HT1080 (cell line): ENCODE data around the gene DVL1. TPM values are rescaled to one million over a fixed set of nuclear protein-coding genes. Genes with fewer than 3 reads are reported as not detected.
"Not testable (repeated sequence)": the region's sequence is repeated elsewhere in the genome, so short reads cannot be mapped to it uniquely, and the experiment has no call there.

Experiments used
- DNase-seq: peaks from one replicate; pipeline ENCODE4 v3.0.0-alpha.2; 2015; ENCODE audit warnings: low read depth
- polyA plus RNA-seq, 2 experiments: library from polyadenylated mRNA; depleted of rRNA; stranded (reverse); fragments of >200 nt; gene quantifications; 2 replicates each; pipeline ENCODE4 v1.2.3, GENCODE V29; 2015
- total RNA-seq: library from RNA; depleted of rRNA; stranded (reverse); fragments of >200 nt; shearing (Covaris generic); gene quantifications from 2 replicates; pipeline ENCODE4 v1.2.3, GENCODE V29; 2014; rRNA removed

DVL1 gene
- 113 and 118 TPM in 2 replicates for total RNA-seq
- 56.5 and 69.3 TPM in 2 replicates for polyA plus RNA-seq (2015; cell fraction: cytosol; rRNA removed)
- 187 and 199 TPM in 2 replicates for polyA plus RNA-seq (2015; cell fraction: nucleus; rRNA removed)

DNA sequence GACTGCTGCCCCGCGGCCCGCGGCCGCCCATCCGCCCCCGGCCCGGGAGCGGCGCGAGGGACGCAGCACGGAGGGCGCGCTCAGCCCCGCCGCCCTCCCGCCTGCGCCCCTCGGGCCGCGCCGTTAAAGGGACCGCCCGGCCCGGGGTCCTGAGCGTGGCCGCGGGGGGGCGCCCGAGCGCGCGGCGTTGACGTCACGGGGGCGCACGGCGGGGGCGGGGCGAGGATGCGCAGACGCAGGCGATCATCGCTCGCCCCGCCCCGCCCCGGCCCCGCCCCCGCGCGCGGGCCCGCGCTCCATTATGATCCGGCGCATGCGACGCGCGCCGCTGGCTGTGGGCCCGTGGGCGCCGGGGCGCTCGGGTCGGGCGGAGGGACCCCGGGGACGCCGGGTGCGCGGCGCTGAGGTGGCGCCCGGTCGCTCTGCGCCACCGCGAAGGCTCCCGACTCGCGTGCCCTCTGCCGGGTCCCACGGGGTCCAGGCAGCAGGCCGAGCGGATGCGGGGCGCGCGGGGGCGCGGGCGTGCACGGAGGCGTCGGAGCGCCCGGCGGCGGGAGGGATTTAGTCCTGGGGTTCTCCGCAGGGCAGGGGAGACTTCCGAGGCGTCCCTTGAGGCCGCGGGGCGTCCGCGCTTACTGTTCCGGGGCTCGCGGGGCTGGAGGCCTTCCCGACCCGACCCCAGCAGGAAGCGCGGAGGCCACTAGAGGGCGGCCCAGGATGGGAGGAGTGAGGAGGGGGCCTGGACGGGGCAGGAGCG, at the start of gene DVL1:
DVL1 (minus strand) TSS at position 163 of the 757 bp plus-strand sequence. CDS start 353 bp downstream, outside the sequence.
- peak; percentile 39 for DNase-seq

DNA sequence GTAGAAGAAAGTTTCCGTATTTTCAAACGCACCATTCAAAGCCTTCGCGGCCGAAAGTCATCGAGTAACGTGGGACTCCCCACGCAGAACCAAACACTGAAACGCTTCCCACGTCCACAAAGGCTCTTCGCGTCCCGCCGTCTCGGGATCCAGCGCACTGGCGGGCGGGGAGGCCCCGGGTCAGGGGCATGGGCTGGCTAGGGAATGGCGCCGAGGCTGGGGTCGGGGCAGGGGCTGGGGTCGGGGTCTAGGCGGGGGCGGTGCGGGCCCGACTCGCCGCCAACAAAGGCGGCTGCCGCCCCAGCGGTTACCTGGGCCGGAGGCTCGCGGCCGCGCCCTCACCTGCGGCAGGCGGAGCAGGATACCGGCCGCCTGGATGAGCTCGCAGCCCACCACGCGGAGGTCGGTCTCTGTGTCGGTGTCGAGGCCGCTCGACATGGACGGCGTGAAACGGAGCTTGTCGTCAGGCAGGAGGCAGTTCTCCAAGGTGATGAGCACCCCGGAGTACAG, 49.5 kb upstream of the DVL1 start:
- no peak for DNase-seq

DNA sequence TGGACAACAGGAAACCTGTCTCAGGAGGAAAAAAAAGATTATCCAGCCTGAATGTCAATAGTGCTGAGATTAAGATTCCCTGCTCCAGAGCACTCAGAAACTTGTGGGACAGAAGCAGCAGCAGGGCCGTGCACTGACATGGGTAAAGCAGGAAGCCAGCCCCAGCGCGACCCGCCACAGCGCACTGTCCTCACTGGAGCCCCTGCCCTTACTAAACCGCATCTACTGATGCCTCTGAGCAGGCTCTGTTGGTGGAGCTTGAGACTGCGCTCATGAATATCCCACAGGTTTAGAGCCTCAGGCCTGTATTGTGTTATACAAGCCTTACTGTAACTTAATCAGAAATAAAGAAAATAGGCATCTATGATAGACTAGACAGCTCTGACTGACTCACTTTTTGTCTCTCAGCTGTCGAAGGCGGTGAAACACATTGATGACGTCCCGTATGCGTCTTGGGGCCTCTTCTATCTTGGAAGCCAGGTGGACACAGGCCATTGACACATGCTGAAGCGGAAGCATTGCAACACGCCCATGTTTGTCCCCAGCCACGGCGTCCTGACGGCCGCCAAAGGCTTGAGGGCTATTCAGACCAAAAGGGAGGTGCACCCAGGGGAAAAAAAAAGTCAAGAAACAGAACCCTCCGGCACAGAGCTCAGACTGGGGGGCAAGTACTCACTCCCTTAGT, 48.8 kb upstream of the DVL1 start:
- peak; percentile 49 for DNase-seq

DNA sequence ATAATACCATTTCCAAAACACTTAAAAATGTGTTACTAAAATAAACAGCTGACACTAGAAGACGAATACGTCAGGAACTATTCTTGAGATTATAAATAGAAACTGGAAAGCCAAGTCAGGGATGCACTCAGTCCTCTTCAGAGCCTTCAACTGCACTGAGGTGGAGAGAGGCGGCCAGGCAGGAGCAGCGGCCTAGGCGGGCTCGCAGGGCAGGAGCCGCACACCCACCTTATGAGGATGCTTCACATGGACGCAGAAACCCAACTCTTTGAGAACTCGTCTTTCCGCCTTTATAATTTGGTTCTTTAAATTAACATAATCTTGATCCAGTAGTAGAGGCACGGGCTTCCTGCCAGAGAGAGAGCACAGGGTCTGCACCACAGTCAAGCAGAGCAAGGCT, 45.9 kb upstream of the DVL1 start:
- DNase-seq: no peak

DNA sequence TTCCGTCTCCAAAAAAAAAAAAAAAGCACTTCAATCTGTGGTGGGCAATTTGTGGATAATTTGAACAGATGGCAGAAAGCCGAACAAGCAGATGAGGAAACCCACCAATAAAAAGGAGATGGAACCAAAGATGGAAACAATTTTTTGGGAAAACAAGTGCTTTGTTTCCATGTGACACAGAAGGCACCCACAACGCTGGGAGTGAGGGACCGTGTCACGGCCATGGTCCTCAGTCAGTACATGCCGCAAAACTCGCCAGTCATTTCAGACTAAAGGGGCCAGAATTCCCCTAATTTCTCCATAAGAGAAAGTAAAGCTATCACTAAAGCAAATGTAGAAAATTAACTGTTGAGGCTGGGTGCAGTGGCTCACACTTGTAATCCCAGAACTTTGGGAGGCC, 44.9 kb upstream of the DVL1 start:
- no peak for DNase-seq

DNA sequence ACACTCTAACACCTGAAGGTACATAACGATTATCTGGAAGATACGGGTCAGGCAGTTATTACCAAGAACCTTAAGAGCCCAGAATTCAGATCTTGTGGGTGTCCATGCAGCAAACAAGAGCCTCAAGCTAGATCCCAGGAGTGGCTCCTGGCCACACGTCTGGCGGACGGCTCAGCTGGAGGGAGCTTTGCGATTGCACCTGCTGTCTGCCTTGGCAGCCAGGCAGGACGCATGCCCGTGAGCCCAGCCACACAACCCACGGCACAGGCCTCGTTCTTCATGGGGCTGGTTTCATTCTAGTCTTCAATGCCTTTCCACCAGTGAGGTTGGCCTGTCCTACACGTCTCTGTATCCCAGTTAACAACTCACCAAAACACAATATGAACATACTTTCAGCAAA, 44.2 kb upstream of the DVL1 start:
- no peak for DNase-seq

DNA sequence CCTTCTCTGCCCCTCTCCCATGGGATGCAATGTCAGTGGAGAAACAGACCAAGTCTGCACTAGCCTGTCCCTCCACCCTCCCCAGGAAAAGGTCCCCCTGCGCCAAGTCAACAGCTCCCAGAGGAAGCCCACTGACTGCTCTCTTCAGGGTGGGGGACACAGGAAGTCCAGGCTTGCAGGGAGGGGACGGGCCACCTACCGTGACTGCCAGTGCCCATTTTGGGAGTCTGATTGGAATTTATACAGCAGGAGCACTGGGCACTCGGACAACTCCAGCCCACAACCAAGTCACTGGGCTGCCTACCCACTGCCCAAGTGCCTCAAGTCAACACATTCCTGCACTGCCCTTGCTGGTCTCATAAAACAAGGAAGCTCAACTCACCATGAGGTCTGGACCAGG, 43.8 kb upstream of the DVL1 start:
- DNase-seq: no peak

DNA sequence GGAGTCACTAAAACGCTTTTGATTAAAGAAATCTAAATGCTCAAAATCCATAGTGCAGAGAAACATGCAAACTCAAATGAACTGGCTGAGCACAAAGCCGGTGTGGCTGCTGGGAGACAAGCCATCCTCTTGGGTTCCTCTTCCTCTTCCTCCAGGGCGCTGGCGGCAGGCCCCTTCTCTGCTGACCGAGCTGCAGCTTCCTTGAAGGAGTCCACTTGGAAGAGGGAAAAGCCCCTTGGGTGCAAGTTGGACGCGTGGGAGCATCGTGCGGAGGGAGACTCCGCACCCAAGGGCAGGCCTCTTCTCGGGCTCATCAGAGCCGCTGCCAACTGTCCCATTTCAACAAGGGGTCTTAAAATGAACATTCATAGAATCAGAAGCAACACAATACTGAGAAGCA, 42.0 kb upstream of the DVL1 start:
- no peak for DNase-seq

DNA sequence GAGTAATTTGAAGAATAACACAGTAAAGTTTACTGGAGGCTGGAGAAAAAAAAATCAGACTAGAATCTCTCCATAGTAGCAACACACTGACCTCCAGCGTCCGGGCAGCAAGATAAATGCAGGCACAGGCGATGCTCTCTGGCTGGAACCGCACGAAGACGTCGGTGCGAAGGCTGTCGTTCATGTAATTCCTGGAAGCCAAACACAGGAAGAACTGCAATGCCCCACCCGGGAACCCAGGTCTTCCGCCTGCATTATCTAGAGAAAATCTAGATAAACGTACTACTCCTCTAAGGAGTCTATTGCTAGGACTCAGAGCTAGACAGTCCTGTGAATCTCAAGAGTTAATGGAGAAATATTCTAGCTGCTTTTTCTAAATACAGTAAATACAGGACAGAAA, 41.5 kb upstream of the DVL1 start:
- no peak for DNase-seq

DNA sequence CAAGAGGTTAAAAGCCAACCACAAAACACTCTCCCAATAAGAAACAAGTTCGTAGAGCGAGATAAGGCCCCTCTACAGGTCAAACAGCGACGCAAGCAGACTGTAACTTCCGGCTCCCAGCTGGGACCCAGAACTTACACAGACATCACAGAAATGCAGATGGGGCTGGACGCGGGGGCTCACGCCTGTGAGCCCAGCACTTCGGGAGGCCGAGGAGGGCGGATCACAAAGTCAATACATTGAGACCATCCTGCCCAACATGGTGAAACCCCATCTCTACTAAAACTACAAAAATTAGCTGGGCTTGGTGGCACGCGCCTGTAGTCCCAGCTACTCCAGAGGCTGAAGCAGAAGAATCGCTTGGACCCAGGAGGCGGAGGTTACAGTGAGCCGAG, 38.9 kb upstream of the DVL1 start:
- no peak for DNase-seq

DNA sequence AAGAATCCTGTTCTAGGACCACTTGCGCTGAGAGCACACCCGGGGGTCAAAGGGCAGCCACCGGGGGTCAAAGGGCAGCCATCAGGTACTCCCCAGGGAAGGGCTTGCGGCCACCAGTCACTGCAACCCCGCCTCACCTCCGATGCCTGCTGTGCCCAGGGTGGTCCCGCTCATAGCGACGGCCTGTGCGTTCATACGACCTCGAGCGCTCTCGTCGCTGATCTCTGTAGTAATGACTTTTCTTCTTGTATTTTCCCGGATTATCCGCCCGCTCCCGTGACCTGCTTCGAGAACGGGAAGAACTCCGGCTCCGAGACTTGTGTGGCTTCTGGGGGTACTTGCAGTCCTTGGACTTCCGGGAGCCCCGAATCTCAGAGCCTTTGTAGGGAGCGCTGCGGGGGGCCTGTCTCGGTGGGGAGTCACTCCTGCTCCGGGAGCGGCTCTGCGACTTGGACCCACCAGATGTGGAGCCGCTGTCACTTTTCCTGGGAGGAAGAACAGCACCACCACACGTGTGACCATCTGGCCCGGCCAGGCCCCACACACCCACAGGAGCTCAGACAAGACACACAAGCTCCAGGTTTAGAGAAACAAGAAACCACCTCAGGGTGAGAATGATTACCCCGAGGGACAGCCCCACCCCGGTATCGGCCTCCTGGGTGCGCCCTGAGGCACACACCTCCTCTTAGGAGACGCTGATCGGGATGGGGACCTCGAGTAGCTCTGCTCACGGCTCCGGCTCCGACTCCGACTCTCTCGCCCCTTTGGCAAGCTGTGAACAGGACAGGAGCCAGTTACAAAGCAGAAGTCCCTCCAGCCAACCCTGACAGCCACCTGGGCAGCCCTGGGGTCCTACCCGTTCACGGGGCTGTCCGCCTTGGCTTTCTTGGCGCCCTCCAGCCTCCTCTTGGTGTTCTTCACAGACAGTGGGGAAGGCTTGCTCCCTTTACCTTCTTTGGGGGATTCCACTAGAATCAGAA, 38.2 kb upstream of the DVL1 start:
- DNase-seq: no peak

DNA sequence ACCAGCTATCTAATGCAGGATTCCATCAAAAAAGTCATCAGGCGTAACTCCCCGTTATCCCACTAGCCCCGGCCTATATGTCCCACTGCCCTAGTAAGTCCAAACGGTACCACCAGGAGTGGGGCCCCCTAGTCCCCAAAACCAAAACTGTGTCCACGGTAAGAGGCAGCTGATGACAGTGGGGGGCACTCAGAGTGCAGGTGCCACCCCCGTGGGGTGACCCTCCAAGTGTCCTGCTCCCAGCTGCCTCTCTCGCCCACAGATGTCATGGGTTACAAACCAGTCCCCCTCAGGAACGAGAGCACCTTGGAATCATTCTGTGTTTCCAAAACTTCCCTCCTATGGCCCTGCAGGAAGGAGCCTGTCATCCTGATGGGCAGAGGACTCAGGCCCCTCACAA, 36.7 kb upstream of the DVL1 start:
- no peak for DNase-seq

DNA sequence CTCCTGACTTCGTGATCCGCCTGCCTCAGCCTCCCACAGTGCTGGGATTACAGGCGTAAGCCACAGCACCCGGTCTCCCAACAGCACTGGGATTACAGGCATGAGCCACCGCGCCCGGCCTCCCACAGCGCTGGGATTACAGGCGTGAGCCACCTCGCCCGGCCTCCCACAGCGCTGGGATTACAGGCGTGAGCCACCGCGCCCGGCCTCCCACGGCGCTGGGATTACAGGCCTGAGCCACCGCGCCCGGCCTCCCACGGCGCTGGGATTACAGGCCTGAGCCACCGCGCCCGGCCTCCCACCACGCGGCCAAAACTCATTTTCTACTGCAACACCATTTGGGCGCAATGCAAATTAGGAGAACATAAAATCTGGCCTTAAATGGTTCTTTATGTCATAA, 36.1 kb upstream of the DVL1 start:
- DNase-seq: not testable (repeated sequence)

DNA sequence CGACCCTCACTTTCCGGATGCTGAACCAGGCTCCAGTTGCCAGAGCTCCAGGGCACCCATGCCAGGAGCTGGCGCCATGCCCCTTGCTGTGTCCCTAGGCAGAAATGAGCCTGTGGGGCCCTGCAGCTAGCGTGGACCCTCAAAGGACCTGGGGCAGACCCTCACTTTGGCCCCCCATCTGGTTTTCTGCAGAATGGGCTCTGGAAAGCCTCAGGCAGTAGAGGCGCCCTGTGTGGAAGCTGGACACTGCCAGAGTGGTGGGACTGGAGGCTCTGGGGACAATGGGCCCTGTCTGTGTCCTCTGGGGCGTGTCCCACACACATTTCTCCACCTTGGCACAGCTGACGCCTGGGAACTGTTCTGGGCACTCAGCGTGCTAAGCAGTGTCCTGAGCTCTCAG, 32.1 kb upstream of the DVL1 start:
- no peak for DNase-seq

DNA sequence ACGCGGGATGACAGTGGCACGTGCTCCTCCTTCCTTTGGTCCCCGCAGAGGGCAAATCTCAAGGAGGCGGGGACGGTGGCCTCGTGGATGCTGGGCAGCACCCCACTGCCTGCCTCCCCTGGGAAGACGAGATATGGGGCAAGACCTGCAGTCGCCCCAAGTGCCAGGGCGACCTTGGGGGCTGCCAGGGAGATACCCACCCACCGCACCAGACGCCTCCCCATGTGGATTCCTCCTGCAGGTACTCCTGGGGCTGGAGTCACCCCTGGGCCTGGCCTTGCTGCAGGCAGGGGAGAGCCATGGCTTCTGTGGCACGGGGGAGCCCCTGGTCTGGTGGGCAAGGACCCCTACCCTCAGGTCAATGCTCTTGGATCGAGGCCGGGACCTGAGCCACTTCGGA, 31.6 kb upstream of the DVL1 start:
- DNase-seq: no peak

DNA sequence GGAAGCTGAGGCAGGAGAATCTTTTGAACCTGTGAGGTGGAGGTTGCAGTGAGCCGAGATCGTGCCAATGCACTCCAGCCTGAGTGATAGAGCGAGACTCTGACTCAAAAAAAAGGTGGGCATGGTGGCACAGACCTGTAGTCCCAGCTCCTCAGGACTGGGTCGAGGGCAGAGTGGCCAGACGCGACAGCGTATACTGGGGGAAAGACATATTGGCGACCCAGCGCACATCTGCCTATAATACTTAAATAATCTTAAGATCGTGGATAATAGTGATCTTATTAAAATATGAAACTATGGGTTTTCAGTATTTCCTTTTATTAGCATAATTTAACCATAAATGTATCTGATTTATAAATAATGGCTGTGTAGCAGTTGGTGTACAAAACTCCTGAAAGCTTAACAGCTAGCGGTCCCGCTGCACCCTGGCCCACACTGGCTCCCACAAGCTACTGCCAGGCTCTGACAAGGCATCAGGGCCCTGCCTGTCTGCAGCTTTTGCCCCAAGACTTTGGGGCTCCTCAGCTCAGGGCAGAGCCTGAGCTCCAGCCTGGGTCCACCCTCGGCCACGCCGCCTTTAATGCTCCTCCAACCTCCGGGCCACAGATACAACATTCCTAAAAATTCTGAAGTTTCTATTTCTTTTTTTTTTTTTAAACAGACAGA, 28.5 kb upstream of the DVL1 start:
- DNase-seq: no peak

DNA sequence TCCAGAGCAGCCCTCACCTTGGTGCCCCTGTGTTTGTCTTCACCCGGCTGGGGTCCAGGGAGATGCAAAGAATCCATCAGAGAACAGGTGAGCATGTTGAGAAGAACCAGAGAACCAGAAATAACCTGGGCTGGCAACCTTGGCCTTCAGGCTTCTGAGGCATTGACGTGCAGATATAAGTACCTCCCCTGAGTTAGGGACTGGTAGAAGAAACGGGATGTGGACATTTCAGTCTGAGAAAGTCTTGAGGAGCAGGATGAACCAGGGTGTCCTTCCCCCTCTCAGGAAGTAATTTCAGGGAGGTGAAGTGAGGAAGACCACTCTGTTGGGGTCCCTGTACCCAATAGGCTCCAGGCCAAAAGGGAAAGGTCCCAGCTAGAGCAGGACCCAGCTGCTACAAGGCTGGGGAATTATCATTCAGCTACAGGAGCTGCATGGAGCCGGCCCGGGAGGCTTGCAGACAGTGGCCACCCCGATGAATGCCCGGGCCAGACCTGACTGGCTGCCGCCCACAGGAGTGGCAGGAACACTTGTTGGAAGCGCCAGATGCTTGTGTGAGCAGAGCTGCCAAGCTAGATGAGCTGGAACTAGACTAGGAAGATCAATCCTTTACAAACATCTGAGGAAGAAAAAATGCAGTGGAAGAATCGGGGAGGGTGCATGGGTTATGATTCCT, 27.5 kb upstream of the DVL1 start:
- no peak for DNase-seq

DNA sequence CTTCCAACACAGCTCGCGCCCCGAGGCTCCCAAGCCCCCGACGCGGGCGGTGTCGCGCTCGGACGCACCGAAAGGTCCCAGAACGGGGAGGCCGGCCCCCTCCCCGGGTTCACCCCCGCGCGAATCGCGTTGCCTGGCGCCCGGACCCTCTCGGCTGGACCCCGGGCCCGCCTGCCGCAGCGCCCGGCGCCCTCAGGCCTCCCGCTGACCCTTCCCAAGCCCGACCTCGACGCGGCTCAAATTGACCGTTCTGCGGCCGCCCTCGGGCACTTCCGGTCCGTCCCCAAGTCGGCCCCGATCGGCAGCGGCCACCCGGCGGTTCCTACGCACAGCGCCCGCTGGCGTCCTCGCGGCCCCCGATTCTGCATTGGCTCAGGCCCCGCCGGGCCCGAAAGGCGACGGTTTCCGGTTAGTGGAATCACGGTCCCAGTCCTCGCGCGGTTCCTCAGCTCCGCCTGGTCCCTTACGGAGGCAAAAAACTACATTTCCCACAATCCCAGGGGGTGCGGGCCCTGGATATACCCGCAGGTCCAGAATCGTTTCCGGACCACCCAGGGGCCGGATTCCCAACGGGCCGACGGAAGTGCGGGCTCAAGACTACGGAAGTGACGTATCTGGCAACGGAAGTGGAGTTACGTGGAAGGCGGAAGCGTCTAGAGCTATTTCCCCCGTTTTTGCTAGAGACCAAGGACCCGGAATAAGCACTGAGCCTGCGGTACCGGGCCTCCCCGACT, 25.9 kb upstream of the DVL1 start, which contains the start of gene AURKAIP1:
AURKAIP1 (minus strand) TSS at position 279 of the 734 bp plus-strand sequence. CDS start 451 bp downstream, outside the sequence.
- DNase-seq: peak; percentile 100

DNA sequence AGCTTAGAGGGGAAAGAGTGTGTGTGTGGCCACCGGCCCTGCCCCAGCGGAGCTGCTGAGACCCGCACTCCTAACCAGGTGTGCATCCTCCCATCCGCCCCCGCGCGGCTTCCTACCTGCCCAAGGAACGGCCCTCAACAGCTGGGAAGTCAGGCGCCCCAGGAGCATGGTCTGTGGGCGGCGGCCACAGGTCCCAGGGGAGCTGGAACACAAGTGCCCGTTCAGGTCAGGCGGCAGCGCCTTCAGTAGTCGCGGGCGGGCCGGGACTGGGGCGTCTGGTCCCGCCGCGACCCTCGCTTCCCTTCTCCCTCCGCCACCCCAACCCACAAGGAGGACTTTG, 25.3 kb upstream of the DVL1 start:
- no peak for DNase-seq
